ENCODE results near the gene IFNA4.

IFNA4 gene

GRCh38 chr9:21165516-21165915, 21.9 kb downstream of the IFNA4 start:
- no peak for DNase-seq

- peak; percentile 60 for DNase-seq
Measured at GRCh38 chr9:21160178-21160577, 27.2 kb downstream of the IFNA4 start.

- DNase-seq: no peak
Measured at GRCh38 chr9:21155501-21155900, 31.9 kb downstream of the IFNA4 start.

- peak; percentile 37 for DNase-seq
Measured at GRCh38 chr9:21154018-21154608, 33.3 kb downstream of the IFNA4 start.

GRCh38 chr9:21153336-21154017, 33.9 kb downstream of the IFNA4 start:
- no peak for DNase-seq

GRCh38 chr9:21144603-21145002, 42.8 kb downstream of the IFNA4 start:
- no peak for DNase-seq

DNA sequence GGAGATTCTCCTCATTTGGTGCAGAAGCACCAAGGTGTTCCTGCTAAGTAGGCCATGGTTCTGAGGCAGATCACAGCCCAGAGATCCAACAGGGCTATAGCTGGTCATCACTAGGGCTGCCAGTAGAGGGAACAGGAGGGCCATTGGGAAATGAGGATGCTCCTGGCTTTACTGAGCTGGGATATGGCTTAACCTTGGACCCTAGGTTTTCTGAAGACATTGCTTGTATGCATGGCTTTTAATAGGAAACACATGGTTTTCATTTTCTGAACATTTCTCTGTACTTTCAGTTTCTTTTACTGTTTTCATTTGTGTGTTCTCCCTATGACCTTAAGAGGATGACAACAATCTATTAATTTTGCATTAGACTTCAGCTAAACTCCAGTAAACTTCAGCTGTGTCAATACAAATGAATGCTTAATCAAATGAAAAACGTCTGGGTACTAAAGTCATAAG, 45.9 kb downstream of the IFNA4 start, which contains the start of gene IFNW1:
Gene IFNW1 (minus strand): TSS at position 406 of the 456 bp plus-strand sequence. CDS start 262 bp downstream, at position 144.
- no peak for DNase-seq

DNA sequence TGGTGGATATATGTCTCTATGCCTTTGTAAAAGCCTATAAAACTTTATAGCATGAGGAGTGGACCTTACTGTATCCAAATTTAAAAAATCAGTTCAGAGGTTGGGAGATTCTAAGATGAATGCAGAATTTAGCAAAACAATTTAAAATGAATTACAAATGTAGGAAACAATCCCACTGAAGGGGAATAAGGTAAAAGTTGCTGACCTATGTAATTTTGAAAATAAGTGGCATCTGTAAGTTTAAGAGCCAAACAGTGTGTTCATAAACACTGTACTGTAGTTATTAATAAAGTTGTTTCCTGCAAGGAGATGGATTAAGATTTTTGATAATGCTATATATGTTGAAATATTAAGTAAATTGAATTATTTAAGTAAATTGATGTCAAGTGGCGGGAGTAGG, 50.4 kb downstream of the IFNA4 start:
- DNase-seq: no peak
